ENCODE data around the gene MITF.

- TF ChIP-seq CTCF (IDR thresholded peaks at IDR 0.05; ENCODE audit: low read depth, low read length, poor library complexity, severe bottlenecking) (no peak), EZH2phosphoT487 (IDR thresholded peaks at IDR 0.05; ENCODE audit: borderline replicate concordance, low read length) (no peak)
Observed at GRCh38 chr3:69856965-69857705, 117.9 kb downstream of the MITF start.
